HG02642 (cell line): ENCODE results near the gene VEPH1.

Source experiments
- ATAC-seq: cut with Tn5 transposase; IDR thresholded peaks from one replicate; pipeline ENCODE4 v1.9.1; 2021; ENCODE audit warnings: mild to moderate bottlenecking; ENCODE audit not compliant: unreplicated experiment, poor library complexity

Gene VEPH1

GRCh38 chr3:157233923-157234322 is 269.3 kb downstream of the VEPH1 start:
- no peak for ATAC-seq

DNA sequence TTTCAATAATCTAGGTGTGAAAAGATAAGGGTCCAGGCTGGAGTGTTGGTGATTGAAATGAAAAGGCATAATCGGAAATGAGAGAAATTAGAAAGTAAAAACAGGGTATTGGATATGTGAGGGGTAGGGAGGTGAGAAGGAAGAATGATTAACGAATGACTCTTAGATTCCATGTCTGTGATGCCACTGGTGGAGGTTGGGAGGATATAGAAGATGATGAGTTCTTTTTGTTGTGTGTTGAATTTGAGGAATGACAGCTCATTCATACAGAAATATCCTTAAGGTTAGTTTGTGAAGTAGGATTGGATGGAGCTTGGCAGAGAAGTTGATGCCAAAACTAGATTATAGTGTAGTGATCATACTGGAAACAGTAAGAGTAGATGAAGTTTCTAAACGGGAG is 271.1 kb downstream of the VEPH1 start:
- no peak for ATAC-seq

- no peak for ATAC-seq
Measured at GRCh38 chr3:157231071-157231470, 272.1 kb downstream of the VEPH1 start.

DNA sequence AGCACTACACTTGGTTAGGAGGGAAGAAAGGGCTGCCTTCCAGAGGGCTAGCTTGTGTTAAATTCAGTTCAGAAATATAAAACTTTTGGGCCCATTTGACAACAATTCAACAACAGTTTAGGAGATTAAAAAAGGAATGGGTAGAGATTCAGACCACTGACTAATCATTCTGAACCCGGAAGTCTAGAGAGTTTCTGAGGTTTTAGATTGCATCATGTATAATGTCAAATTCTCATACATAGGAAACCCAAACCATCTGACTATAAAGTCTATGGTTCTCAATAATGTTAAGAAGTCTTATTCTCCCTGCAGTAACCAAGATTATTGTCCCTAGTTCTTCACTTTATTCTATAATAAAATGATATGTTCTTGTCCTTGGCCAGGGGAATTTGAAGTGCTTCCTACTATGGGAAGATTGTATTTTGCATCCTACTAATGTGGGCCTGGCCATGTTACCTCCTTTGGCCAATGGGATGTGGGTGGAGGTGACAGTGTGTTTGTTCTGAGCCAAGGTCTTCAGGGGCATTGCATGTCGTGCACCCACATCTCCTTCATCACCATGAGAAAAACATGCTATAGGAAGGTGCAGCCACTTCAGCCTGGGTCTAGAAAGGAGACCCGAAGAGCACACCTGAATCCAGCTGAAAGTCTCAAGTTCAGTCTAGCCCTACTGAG is 276.9 kb downstream of the VEPH1 start:
- ATAC-seq, result no peak

DNA sequence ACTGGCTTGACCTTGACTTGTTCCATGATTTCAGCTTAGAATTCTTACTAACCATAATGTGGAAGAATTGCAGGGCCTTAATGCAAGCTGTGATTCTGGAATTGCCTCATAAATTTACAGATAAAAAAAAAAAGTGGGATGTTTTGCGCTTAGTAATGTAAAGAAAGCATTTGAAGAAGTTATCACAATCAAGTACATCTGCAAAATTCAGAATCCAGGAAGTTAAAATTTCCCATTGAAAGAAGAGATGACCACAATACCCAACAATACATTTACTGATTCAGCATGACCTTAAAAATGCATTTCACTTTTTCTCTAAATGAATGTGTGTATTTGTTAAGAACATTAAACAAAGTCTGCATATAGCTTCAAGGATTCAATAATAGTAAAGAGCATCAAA is 278.2 kb downstream of the VEPH1 start:
- no peak for ATAC-seq

DNA sequence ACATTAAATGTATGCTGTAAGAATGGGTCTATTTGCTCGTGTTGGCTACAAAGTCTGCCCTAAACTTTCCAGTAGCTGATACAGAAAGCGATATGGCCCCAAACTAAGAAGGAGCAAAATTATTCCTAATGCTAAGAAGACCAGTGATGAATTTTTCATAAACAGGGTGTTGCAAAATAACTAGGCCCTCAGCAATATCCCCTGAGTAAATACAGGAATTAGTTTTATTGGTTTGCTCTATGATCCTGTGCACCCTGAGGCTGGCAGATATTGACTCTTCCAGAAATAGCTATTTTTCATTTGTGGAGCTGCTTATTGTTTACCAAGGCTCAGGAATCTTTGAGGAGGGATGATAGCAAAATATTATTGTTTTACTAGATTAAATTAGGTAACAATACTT is 282.3 kb downstream of the VEPH1 start:
- no peak for ATAC-seq

- no peak for ATAC-seq
Measured at GRCh38 chr3:157220211-157220610, 283.0 kb downstream of the VEPH1 start.

DNA sequence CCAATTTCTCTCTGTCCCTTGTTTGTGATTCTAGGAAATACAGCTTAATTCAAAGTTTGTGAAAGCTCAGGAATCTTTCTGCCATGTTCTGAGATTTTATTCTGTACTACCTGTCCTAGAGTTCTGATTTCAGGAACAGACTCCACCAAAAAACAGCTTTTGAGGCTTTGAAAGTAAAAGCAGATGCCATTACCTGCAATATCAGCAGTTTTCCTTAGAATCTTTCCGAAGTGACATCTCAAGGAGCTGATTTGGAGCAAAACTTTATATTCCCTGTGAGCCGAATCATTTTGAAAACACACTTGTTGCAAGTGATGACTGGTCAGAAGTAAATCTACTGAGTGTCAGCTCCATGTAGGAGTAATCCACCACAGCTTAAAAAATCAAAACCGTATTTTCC is 284.0 kb downstream of the VEPH1 start:
- no peak for ATAC-seq
